WTC11 (cell line): ENCODE measurements around the gene GBP1. TPM values are rescaled to one million over a fixed set of nuclear protein-coding genes. Genes with fewer than 3 reads are reported as not detected.

ENCODE experiments used
- ATAC-seq: fragments of 200-7000 bp; cut with Tn5 transposase; 2 replicates; pipeline ENCODE4 v1.10.0; 2021; ENCODE audit warnings: mild to moderate bottlenecking, moderate library complexity
- CTCF ChIA-PET: fragments of 300-600 bp; sonication (Branson Sonifier 250); formaldehyde crosslinking; loops from one replicate; lab custom pipeline; 2021; ENCODE audit warnings: antibody characterized with exemption; lab: Charles Lee
- POLR2A ChIA-PET: fragments of 350-600 bp; sonication (Branson Sonifier 250); formaldehyde crosslinking; loops from one replicate; lab custom pipeline; 2021; ENCODE audit warnings: antibody characterized with exemption; lab: Charles Lee
- DNase-seq: peaks from one replicate; pipeline ENCODE4 v3.0.0; 2021; ENCODE audit warnings: low spot score
- H3K27ac Mint-ChIP-seq: 2 replicates; pipeline ENCODE4 v1.8.0; 2021; ENCODE audit warnings: mixed read lengths
- H3K27me3 Mint-ChIP-seq: 2 replicates; pipeline ENCODE4 v1.8.0; 2021; ENCODE audit warnings: low read depth, mild to moderate bottlenecking, moderate library complexity, mixed read lengths
- H3K36me3 Mint-ChIP-seq: 2 replicates; pipeline ENCODE4 v1.8.0; 2021; ENCODE audit warnings: mixed read lengths
- H3K4me1 Mint-ChIP-seq: 2 replicates; pipeline ENCODE4 v1.8.0; 2022; ENCODE audit warnings: mixed read lengths
- H3K4me3 Mint-ChIP-seq: 2 replicates; pipeline ENCODE4 v1.8.0; 2021; ENCODE audit warnings: mild to moderate bottlenecking, moderate library complexity, mixed read lengths
- H3K9me3 Mint-ChIP-seq: 2 replicates; pipeline ENCODE4 v1.8.0; 2021; ENCODE audit warnings: mixed read lengths
- ATF3 ChIP-seq: sonication (generic); formaldehyde crosslinking; conservative IDR thresholded peaks from 2 replicates; pipeline ENCODE4 v1.8.1; 2022; ENCODE audit warnings: mild to moderate bottlenecking, missing genetic modification reagents
- ESRRA ChIP-seq: sonication (generic); formaldehyde crosslinking; IDR thresholded peaks from 2 replicates; pipeline ENCODE4 v1.8.1; 2022; ENCODE audit warnings: mild to moderate bottlenecking, missing genetic modification reagents, borderline replicate concordance
- ETV6 ChIP-seq: sonication (generic); formaldehyde crosslinking; IDR thresholded peaks from 2 replicates; pipeline ENCODE4 v1.8.1; 2022; ENCODE audit warnings: mild to moderate bottlenecking, missing genetic modification reagents
- FOXJ3 ChIP-seq: sonication (generic); formaldehyde crosslinking; IDR thresholded peaks from 2 replicates; pipeline ENCODE4 v1.9.0; 2021; ENCODE audit warnings: missing genetic modification reagents, mild to moderate bottlenecking, borderline replicate concordance
- JUN ChIP-seq: sonication (generic); formaldehyde crosslinking; IDR thresholded peaks from 2 replicates; pipeline ENCODE4 v1.8.0; 2023; ENCODE audit warnings: mild to moderate bottlenecking, missing genetic modification reagents
- MAX ChIP-seq: sonication (generic); formaldehyde crosslinking; IDR thresholded peaks from 2 replicates; pipeline ENCODE4 v1.8.0; 2022; ENCODE audit warnings: mild to moderate bottlenecking, missing genetic modification reagents
- MXD4 ChIP-seq: fragments of 250-450 bp; sonication (Bioruptor Pico); IDR thresholded peaks from 2 replicates; pipeline ENCODE4 v1.8.0; 2021; ENCODE audit warnings: mild to moderate bottlenecking, moderate library complexity, borderline replicate concordance
- NR1H2 ChIP-seq: sonication (generic); formaldehyde crosslinking; IDR thresholded peaks from 2 replicates; pipeline ENCODE4 v1.9.0; 2021; ENCODE audit warnings: mild to moderate bottlenecking, moderate library complexity, missing genetic modification reagents
- SMAD3 ChIP-seq: sonication (generic); formaldehyde crosslinking; IDR thresholded peaks from 2 replicates; pipeline ENCODE4 v1.8.0; 2022; ENCODE audit warnings: missing genetic modification reagents, mild to moderate bottlenecking, borderline replicate concordance
- TEAD4 ChIP-seq: sonication (generic); formaldehyde crosslinking; IDR thresholded peaks from 2 replicates; pipeline ENCODE4 v1.8.0; 2022; ENCODE audit warnings: mild to moderate bottlenecking, missing genetic modification reagents
- ZBTB21 ChIP-seq: sonication (generic); formaldehyde crosslinking; IDR thresholded peaks from 2 replicates; pipeline ENCODE4 v1.8.1; 2023; ENCODE audit warnings: mild to moderate bottlenecking, missing genetic modification reagents, borderline replicate concordance
- ZNF138 ChIP-seq: sonication (generic); formaldehyde crosslinking; conservative IDR thresholded peaks from 2 replicates; pipeline ENCODE4 v1.8.1; 2022; ENCODE audit warnings: mild to moderate bottlenecking, moderate library complexity, missing genetic modification reagents
- ZNF219 ChIP-seq: sonication (generic); formaldehyde crosslinking; IDR thresholded peaks from 2 replicates; pipeline ENCODE4 v1.8.0; 2023; ENCODE audit warnings: missing genetic modification reagents, mild to moderate bottlenecking, borderline replicate concordance
- ZNF232 ChIP-seq: sonication (generic); formaldehyde crosslinking; IDR thresholded peaks from 2 replicates; pipeline ENCODE4 v1.8.0; 2022; ENCODE audit warnings: mild to moderate bottlenecking, missing genetic modification reagents
- ZNF512 ChIP-seq: sonication (generic); formaldehyde crosslinking; IDR thresholded peaks from 2 replicates; pipeline ENCODE4 v1.8.1; 2022; ENCODE audit warnings: missing genetic modification reagents, borderline replicate concordance
- total RNA-seq: library from RNA; stranded (reverse); gene quantifications from 3 replicates; pipeline ENCODE4 v1.2.3, GENCODE V29; 2021
- TF ChIP-seq, protein P1 (sequence below): fragments of 250-450 bp; sonication (Bioruptor Pico); IDR thresholded peaks from 2 replicates; pipeline ENCODE4 v1.9.0; 2021; ENCODE audit warnings: mild to moderate bottlenecking
- TF ChIP-seq, protein P2 (sequence below): sonication (generic); formaldehyde crosslinking; IDR thresholded peaks from 2 replicates; pipeline ENCODE4 v1.8.0; 2022; ENCODE audit warnings: mild to moderate bottlenecking, missing genetic modification reagents
- TF ChIP-seq, protein P3 (sequence below): fragments of 250-450 bp; sonication (Bioruptor Pico); IDR thresholded peaks from 2 replicates; pipeline ENCODE4 v1.9.0; 2021; ENCODE audit warnings: mild to moderate bottlenecking, borderline replicate concordance

Gene GBP1
- total RNA-seq, 1 experiment from 2014 or later = 0.20 TPM

GRCh38 chr1:89087241-89087640, 22.2 kb upstream of the GBP1 start:
- peaks cover 3% of the 10 kb centered on the region for H3K9me3 Mint-ChIP-seq
- no peaks in the 10 kb centered on the region for H3K27me3 Mint-ChIP-seq
- CTCF ChIA-PET = no interaction called here
- peak; percentile 34; the same call in 1 of the 2 replicates for ATAC-seq
- no peak overlapping the region for H3K4me3 Mint-ChIP-seq
- POLR2A ChIA-PET = no interaction called here
- TF ChIP-seq NR1H2 (no peak), ZBTB21 (CRISPR knock-in tag) (no peak), TEAD4 (CRISPR knock-in tag) (no peak), ZNF232 (CRISPR knock-in tag) (no peak), MXD4 (CRISPR knock-in tag) (no peak), MAX (CRISPR knock-in tag) (no peak), FOXJ3 (CRISPR knock-in tag) (no peak), ZNF138 (CRISPR knock-in tag) (no peak), JUN (no peak), ZNF219 (CRISPR knock-in tag) (no peak), ESRRA (CRISPR knock-in tag) (no peak), SMAD3 (no peak), ATF3 (no peak), ETV6 (CRISPR knock-in tag) (no peak), ZNF512 (CRISPR knock-in tag) (no peak)
- TF ChIP-seq, protein P1, sequence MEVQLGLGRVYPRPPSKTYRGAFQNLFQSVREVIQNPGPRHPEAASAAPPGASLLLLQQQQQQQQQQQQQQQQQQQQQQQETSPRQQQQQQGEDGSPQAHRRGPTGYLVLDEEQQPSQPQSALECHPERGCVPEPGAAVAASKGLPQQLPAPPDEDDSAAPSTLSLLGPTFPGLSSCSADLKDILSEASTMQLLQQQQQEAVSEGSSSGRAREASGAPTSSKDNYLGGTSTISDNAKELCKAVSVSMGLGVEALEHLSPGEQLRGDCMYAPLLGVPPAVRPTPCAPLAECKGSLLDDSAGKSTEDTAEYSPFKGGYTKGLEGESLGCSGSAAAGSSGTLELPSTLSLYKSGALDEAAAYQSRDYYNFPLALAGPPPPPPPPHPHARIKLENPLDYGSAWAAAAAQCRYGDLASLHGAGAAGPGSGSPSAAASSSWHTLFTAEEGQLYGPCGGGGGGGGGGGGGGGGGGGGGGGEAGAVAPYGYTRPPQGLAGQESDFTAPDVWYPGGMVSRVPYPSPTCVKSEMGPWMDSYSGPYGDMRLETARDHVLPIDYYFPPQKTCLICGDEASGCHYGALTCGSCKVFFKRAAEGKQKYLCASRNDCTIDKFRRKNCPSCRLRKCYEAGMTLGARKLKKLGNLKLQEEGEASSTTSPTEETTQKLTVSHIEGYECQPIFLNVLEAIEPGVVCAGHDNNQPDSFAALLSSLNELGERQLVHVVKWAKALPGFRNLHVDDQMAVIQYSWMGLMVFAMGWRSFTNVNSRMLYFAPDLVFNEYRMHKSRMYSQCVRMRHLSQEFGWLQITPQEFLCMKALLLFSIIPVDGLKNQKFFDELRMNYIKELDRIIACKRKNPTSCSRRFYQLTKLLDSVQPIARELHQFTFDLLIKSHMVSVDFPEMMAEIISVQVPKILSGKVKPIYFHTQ = no peak
- TF ChIP-seq, protein P2, sequence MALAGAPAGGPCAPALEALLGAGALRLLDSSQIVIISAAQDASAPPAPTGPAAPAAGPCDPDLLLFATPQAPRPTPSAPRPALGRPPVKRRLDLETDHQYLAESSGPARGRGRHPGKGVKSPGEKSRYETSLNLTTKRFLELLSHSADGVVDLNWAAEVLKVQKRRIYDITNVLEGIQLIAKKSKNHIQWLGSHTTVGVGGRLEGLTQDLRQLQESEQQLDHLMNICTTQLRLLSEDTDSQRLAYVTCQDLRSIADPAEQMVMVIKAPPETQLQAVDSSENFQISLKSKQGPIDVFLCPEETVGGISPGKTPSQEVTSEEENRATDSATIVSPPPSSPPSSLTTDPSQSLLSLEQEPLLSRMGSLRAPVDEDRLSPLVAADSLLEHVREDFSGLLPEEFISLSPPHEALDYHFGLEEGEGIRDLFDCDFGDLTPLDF (CRISPR knock-in tag) = no peak
- TF ChIP-seq, protein P3, sequence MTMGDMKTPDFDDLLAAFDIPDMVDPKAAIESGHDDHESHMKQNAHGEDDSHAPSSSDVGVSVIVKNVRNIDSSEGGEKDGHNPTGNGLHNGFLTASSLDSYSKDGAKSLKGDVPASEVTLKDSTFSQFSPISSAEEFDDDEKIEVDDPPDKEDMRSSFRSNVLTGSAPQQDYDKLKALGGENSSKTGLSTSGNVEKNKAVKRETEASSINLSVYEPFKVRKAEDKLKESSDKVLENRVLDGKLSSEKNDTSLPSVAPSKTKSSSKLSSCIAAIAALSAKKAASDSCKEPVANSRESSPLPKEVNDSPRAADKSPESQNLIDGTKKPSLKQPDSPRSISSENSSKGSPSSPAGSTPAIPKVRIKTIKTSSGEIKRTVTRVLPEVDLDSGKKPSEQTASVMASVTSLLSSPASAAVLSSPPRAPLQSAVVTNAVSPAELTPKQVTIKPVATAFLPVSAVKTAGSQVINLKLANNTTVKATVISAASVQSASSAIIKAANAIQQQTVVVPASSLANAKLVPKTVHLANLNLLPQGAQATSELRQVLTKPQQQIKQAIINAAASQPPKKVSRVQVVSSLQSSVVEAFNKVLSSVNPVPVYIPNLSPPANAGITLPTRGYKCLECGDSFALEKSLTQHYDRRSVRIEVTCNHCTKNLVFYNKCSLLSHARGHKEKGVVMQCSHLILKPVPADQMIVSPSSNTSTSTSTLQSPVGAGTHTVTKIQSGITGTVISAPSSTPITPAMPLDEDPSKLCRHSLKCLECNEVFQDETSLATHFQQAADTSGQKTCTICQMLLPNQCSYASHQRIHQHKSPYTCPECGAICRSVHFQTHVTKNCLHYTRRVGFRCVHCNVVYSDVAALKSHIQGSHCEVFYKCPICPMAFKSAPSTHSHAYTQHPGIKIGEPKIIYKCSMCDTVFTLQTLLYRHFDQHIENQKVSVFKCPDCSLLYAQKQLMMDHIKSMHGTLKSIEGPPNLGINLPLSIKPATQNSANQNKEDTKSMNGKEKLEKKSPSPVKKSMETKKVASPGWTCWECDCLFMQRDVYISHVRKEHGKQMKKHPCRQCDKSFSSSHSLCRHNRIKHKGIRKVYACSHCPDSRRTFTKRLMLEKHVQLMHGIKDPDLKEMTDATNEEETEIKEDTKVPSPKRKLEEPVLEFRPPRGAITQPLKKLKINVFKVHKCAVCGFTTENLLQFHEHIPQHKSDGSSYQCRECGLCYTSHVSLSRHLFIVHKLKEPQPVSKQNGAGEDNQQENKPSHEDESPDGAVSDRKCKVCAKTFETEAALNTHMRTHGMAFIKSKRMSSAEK = no peak
- H3K27ac Mint-ChIP-seq = no peak overlapping the region
- DNase-seq = no peak
- no peaks in the 10 kb centered on the region for H3K36me3 Mint-ChIP-seq
- peaks cover 16% of the 10 kb centered on the region for H3K4me1 Mint-ChIP-seq
